Esophagus muscularis mucosa (tissue), 3 donors: ENCODE measurements around the gene SCTR.

Source experiments
- CTCF ChIP-seq, 3 experiments: fragments of 200-600 bp in 2 of 3; fragments of 450-650 bp in 1 of 3; sonication (generic) in 2 of 3; IDR thresholded peaks; one replicate each; pipeline ENCODE4 v1.5.1; 2017 to 2019; ENCODE audit warnings: antibody characterized with exemption in 3 of 3, mild to moderate bottlenecking in 2 of 3, moderate library complexity in 1 of 3
- POLR2A ChIP-seq: fragments of 450-650 bp; IDR thresholded peaks from one replicate; pipeline ENCODE4 v1.6.1; 2017; ENCODE audit warnings: antibody characterized with exemption, moderate library complexity, mild to moderate bottlenecking, low read depth

DNA sequence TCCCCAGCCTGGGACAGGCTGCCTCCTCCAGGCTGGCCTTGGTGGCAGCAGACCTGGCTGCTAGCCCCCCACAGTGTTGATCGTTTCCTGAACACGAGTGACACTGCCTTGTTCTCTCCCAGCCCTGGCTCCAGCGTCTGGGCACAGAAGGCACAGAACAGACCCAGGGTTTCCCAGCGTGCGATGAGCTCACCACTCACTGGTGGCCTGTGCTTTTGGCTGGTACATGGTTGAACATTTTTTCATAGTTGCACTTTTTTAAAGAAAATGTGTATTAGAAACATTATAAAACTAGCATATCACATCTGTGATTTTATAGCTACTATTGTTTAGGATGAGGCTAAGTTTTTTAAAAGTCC lies 40.9 kb downstream of the SCTR start:
- TF ChIP-seq POLR2A = no peak
- no peak for TF ChIP-seq CTCF (IDR thresholded peaks at IDR 0.05)
